H9 (cell line): Measurements from ENCODE around the gene YOD1. TPM values are rescaled to one million over a fixed set of nuclear protein-coding genes. Genes with fewer than 3 reads are reported as not detected.

ENCODE experiments used
- DNase-seq: peaks from one replicate; pipeline ENCODE4 v3.0.0-alpha.2; 2017
- H2AFZ ChIP-seq: one replicate; pipeline ENCODE4 v1.6.1; 2013; ENCODE audit warnings: mild to moderate bottlenecking, low read length, control low read depth, moderate library complexity
- H2AK5ac ChIP-seq: 2 replicates; pipeline ENCODE4 v1.6.1; 2013; ENCODE audit warnings: low read length, control low read depth, mixed read lengths; ENCODE audit not compliant: insufficient read length
- H2BK120ac ChIP-seq: one replicate; pipeline ENCODE4 v1.6.1; 2013; ENCODE audit warnings: low read depth, mild to moderate bottlenecking, low read length, control low read depth, inconsistent platforms; ENCODE audit not compliant: poor library complexity, severe bottlenecking
- H2BK12ac ChIP-seq: 2 replicates; pipeline ENCODE4 v1.6.1; 2013; ENCODE audit warnings: low read length, control low read depth, mixed read lengths, low read depth; ENCODE audit not compliant: insufficient read length
- H2BK15ac ChIP-seq: 2 replicates; pipeline ENCODE4 v1.6.1; 2013; ENCODE audit warnings: low read depth, low read length, control low read depth
- H2BK20ac ChIP-seq: one replicate; pipeline ENCODE4 v1.6.1; 2013; ENCODE audit warnings: low read depth, mild to moderate bottlenecking, low read length, control low read depth, inconsistent platforms; ENCODE audit not compliant: poor library complexity, severe bottlenecking
- H2BK5ac ChIP-seq: 2 replicates; pipeline ENCODE4 v1.6.1; 2013; ENCODE audit warnings: low read length, control low read depth, mixed read lengths; ENCODE audit not compliant: insufficient read length
- H3K14ac ChIP-seq: 2 replicates; pipeline ENCODE4 v1.6.1; 2013; ENCODE audit warnings: low read length, control low read depth; ENCODE audit not compliant: insufficient read depth
- H3K18ac ChIP-seq: 2 replicates; pipeline ENCODE4 v1.6.1; 2013; ENCODE audit warnings: low read depth, mild to moderate bottlenecking, mixed read lengths, low read length, control low read depth; ENCODE audit not compliant: insufficient read length
- H3K23ac ChIP-seq: 2 replicates; pipeline ENCODE4 v1.6.1; 2013; ENCODE audit warnings: low read length, control low read depth, mixed read lengths, low read depth; ENCODE audit not compliant: insufficient read length
- H3K23me2 ChIP-seq: 2 replicates; pipeline ENCODE4 v1.6.1; 2013; ENCODE audit warnings: low read depth, mild to moderate bottlenecking, mixed read lengths, low read length, control low read depth; ENCODE audit not compliant: insufficient read length, poor library complexity, severe bottlenecking
- H3K27ac ChIP-seq: 2 replicates; pipeline ENCODE4 v1.5.1; 2013; ENCODE audit warnings: low read length, control low read depth, mixed read lengths, low read depth; ENCODE audit not compliant: insufficient read length
- H3K27me3 ChIP-seq: 2 replicates; pipeline ENCODE4 v1.6.1; 2013; ENCODE audit warnings: low read length, control low read depth, inconsistent platforms; ENCODE audit not compliant: insufficient read depth
- H3K4ac ChIP-seq: 2 replicates; pipeline ENCODE4 v1.6.1; 2013; ENCODE audit warnings: low read depth, mild to moderate bottlenecking, control low read depth, inconsistent platforms, low read length, moderate library complexity
- H3K4me1 ChIP-seq: 2 replicates; pipeline ENCODE4 v1.6.1; 2013; ENCODE audit warnings: low read length, control low read depth, inconsistent platforms; ENCODE audit not compliant: insufficient read depth
- H3K4me2 ChIP-seq: 2 replicates; pipeline ENCODE4 v1.6.1; 2013; ENCODE audit warnings: low read length, control low read depth, mixed read lengths; ENCODE audit not compliant: insufficient read length, insufficient read depth
- H3K56ac ChIP-seq: 2 replicates; pipeline ENCODE4 v1.6.1; 2013; ENCODE audit warnings: low read depth, mild to moderate bottlenecking, mixed read lengths, low read length, control low read depth; ENCODE audit not compliant: insufficient read length
- H3K79me1 ChIP-seq: 2 replicates; pipeline ENCODE4 v1.6.1; 2013; ENCODE audit warnings: low read depth, mild to moderate bottlenecking, moderate library complexity, low read length, control low read depth, inconsistent platforms; ENCODE audit not compliant: insufficient read depth, poor library complexity, severe bottlenecking
- H3K79me2 ChIP-seq: 2 replicates; pipeline ENCODE4 v1.6.1; 2013; ENCODE audit warnings: low read length, control low read depth, inconsistent platforms; ENCODE audit not compliant: insufficient read depth
- H3K9ac ChIP-seq: 2 replicates; pipeline ENCODE4 v1.6.1; 2013; ENCODE audit warnings: low read length, control low read depth, mixed read lengths; ENCODE audit not compliant: insufficient read length; ENCODE audit errors: extremely low read depth
- H3K9me3 ChIP-seq: one replicate; pipeline ENCODE4 v1.6.1; 2013; ENCODE audit warnings: low read depth, low read length, inconsistent platforms; ENCODE audit not compliant: control insufficient read depth
- H3T11ph ChIP-seq: one replicate; pipeline ENCODE4 v1.6.1; 2013; ENCODE audit warnings: mild to moderate bottlenecking, low read length, control low read depth, inconsistent platforms
- H4K20me1 ChIP-seq: one replicate; pipeline ENCODE4 v1.6.1; 2013; ENCODE audit not compliant: control insufficient read depth, insufficient read length, insufficient read depth
- H4K5ac ChIP-seq: 2 replicates; pipeline ENCODE4 v1.6.1; 2013; ENCODE audit warnings: low read depth, mild to moderate bottlenecking, mixed read lengths, low read length, control low read depth; ENCODE audit not compliant: insufficient read length
- H4K8ac ChIP-seq: replicated peaks from 2 replicates; pipeline ENCODE4 v1.6.1; 2013; ENCODE audit warnings: low read length, control low read depth, mixed read lengths, low read depth; ENCODE audit not compliant: insufficient read length
- H4K91ac ChIP-seq: 2 replicates; pipeline ENCODE4 v1.6.1; 2013; ENCODE audit warnings: low read depth, mild to moderate bottlenecking, moderate library complexity, mixed read lengths, low read length, control low read depth; ENCODE audit not compliant: insufficient read length
- H3K27ac Mint-ChIP-seq, 3 experiments: 2 replicates in 2 of 3; 3 replicates in 1 of 3; pipeline ENCODE4 v1.8.0; 2020 to 2021; ENCODE audit warnings: mixed read lengths in 3 of 3, mild to moderate bottlenecking in 1 of 3, moderate library complexity in 1 of 3
- H3K27me3 Mint-ChIP-seq: 2 replicates; pipeline ENCODE4 v1.8.0; 2021; ENCODE audit warnings: low read depth, mild to moderate bottlenecking, moderate library complexity, mixed read lengths
- H3K36me3 Mint-ChIP-seq, 3 experiments: 2 replicates in 2 of 3; 3 replicates in 1 of 3; pipeline ENCODE4 v1.8.0; 2020 to 2021; ENCODE audit warnings: low read depth in 3 of 3, mixed read lengths in 3 of 3; ENCODE audit not compliant: insufficient read depth in 1 of 3
- H3K4me1 Mint-ChIP-seq, 2 experiments: 2 replicates each; pipeline ENCODE4 v1.8.0; 2020; ENCODE audit warnings: mixed read lengths in 2 of 2
- H3K4me3 Mint-ChIP-seq, 2 experiments: 2 replicates in 1 of 2; 3 replicates in 1 of 2; pipeline ENCODE4 v1.8.0; 2020 to 2021; ENCODE audit warnings: mild to moderate bottlenecking in 2 of 2, mixed read lengths in 2 of 2, moderate library complexity in 1 of 2
- H3K9me3 Mint-ChIP-seq, 2 experiments: 2 replicates in 1 of 2; 3 replicates in 1 of 2; pipeline ENCODE4 v1.8.0; 2020; ENCODE audit warnings: mild to moderate bottlenecking in 2 of 2, mixed read lengths in 2 of 2, moderate library complexity in 1 of 2
- WGBS: extraction: QIAGEN DNeasy Blood & Tissue Kit; methylation state at CpG from one replicate; pipeline ENCODE4 v1.1.7; 2013; ENCODE audit warnings: missing lambda C conversion rate, low lambda C conversion rate, mixed read lengths; ENCODE audit not compliant: insufficient read length; ENCODE audit errors: extremely low coverage; 5-methylcytosine and 5-hydroxymethylcytosine counted together
- total RNA-seq: library from RNA; stranded (reverse); gene quantifications from 2 replicates; pipeline ENCODE4 v1.2.1, GENCODE V29; 2021
- TF ChIP-seq, protein P1 (sequence below): fragments of 200-600 bp; sonication (generic); conservative IDR thresholded peaks from 3 replicates; pipeline ENCODE4 v1.8.0; 2021; ENCODE audit warnings: antibody characterized with exemption, mild to moderate bottlenecking

Gene YOD1
- total RNA-seq, 1 experiment from 2014 or later, result 8.6 TPM

DNA sequence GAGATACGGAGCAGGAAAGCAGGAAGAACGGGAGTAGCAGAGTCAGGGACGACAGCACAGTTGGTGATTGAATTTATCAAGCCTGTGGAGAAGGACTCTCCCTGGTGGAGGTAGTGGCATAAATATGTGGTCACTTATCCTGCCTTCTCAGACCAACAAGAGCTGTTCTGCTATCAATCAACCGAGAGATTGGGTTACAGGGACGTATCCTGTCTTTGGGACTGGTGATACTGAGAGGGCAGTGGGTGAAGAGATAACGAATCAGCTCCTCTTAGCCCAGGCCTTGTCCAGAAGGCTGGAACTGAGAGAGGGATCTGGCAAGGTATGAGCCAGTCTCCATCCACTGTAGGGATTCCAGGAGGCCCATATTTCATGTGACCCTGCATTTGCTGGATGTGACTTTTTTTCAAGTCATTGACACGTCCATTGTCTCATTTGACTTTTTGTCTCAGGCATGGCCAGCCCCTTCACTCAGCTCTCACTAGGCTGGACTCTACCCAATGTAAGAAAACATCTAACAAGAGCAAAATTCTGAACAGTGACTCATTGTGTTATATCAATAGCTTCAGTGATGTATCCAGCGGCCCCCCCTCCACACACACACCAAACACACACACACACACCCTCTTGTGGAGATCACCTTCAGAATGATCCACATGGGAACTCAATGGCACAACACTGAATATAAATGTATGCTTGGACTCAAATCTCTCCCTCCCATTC, 29.7 kb downstream of the YOD1 start:
- Histone ChIP-seq H3K9ac (no peak overlapping the region), H3K56ac (no peak overlapping the region), H2BK5ac (no peak overlapping the region), H4K91ac (no peak overlapping the region), H3K79me1 (no peaks in the 10 kb centered on the region), H3K18ac (no peak overlapping the region), H2BK120ac (no peak overlapping the region), H4K20me1 (no peaks in the 10 kb centered on the region), H3K4ac (no peak overlapping the region), H3K79me2 (no peaks in the 10 kb centered on the region), H3K9me3 (no peaks in the 10 kb centered on the region), H3K27me3 (no peaks in the 10 kb centered on the region), H3K14ac (no peak overlapping the region), H3K4me1 (peaks cover 5% of the 10 kb centered on the region; the same call in 1 of the 2 replicates), H4K8ac (no peak overlapping the region), H3K4me2 (no peak overlapping the region), H3K23ac (no peak overlapping the region), H2BK12ac (no peak overlapping the region), H3T11ph (no peak overlapping the region), H2BK20ac (no peak overlapping the region), H2BK15ac (no peak overlapping the region), H4K5ac (no peak overlapping the region), H2AK5ac (no peak overlapping the region), H2AFZ (no peak overlapping the region), H3K23me2 (no peaks in the 10 kb centered on the region), H3K27ac (no peak overlapping the region)
- Mint-ChIP-seq H3K27ac (peak overlapping the region in 1 of 3 experiments; percentile 59; a peak in 1 of 7 replicates), H3K27me3 (peaks cover 10% of the 10 kb centered on the region), H3K9me3 (no peaks in the 10 kb centered on the region), H3K36me3 (peaks cover 0 to 2% (median 0%) of the 10 kb centered on the region in 3 experiments; a peak in 1 of 7 replicates), H3K4me3 (no peak overlapping the region), H3K4me1 (peaks cover 14 to 15% of the 10 kb centered on the region in 2 experiments)
- no peak for DNase-seq
- WGBS, result no CpG with 5 or more reads among the region's 8 CpGs
- TF ChIP-seq, protein P1, sequence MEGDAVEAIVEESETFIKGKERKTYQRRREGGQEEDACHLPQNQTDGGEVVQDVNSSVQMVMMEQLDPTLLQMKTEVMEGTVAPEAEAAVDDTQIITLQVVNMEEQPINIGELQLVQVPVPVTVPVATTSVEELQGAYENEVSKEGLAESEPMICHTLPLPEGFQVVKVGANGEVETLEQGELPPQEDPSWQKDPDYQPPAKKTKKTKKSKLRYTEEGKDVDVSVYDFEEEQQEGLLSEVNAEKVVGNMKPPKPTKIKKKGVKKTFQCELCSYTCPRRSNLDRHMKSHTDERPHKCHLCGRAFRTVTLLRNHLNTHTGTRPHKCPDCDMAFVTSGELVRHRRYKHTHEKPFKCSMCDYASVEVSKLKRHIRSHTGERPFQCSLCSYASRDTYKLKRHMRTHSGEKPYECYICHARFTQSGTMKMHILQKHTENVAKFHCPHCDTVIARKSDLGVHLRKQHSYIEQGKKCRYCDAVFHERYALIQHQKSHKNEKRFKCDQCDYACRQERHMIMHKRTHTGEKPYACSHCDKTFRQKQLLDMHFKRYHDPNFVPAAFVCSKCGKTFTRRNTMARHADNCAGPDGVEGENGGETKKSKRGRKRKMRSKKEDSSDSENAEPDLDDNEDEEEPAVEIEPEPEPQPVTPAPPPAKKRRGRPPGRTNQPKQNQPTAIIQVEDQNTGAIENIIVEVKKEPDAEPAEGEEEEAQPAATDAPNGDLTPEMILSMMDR, result no peak
